Measurements from ENCODE around the gene CDKAL1.

DNA sequence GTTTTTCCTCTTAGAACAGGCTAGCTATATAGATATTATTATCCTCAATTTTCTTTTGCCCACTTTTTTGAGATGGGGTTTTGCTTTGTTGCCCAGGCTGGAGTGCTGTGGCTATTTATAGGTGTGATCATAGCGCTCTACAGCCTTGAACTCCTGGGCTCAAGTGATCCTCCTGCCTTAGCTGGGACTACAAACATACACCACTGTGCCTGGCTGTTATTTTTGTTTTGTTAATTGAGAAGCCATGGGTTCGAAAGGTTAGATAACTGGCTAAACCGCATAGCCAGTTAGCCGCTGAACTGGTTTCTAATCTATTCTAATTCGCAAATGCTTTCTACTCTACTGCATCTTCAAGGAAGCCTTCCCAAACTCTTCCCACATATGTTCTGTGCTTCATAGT lies 425.8 kb downstream of the CDKAL1 start:
- no peak for TF ChIP-seq POLR2AphosphoS5 (IDR thresholded peaks at IDR 0.05; ENCODE audit: low read depth, low read length)
- no peak for TF ChIP-seq TAF1 (IDR thresholded peaks at IDR 0.05; ENCODE audit: low read depth, low read length)
